Cardiac muscle cell (in vitro differentiated cells and primary cell): ENCODE data around the gene UMAD1. TPM values are rescaled to one million over a fixed set of nuclear protein-coding genes. Genes with fewer than 3 reads are reported as not detected.

Experiments
- DNase-seq, 2 donors: peaks; one replicate each; pipeline versions ENCODE4 v3.0.0 to v3.0.0-alpha.2; 2010 to 2017; ENCODE audit warnings: low read depth in 1 of 2, low spot score in 1 of 2
- H3K27ac ChIP-seq: fragments of 200-600 bp; sonication (generic); 2 replicates; pipeline ENCODE4 v1.5.1; 2016
- H3K27me3 ChIP-seq: fragments of 200-600 bp; sonication (generic); 2 replicates; pipeline ENCODE4 v1.6.0; 2016; ENCODE audit warnings: control low read depth
- H3K36me3 ChIP-seq: fragments of 200-600 bp; sonication (generic); 2 replicates; pipeline ENCODE4 v1.5.1; 2016; ENCODE audit warnings: control low read depth
- H3K4me1 ChIP-seq: fragments of 200-600 bp; sonication (generic); 2 replicates; pipeline ENCODE4 v1.8.1; 2017; ENCODE audit warnings: low read depth, mild to moderate bottlenecking, mixed run types
- H3K4me3 ChIP-seq: fragments of 200-600 bp; sonication (generic); 2 replicates; pipeline ENCODE4 v1.5.1; 2016; ENCODE audit warnings: mild to moderate bottlenecking
- H3K9me3 ChIP-seq: fragments of 200-600 bp; sonication (generic); 2 replicates; pipeline ENCODE4 v1.5.1; 2017; ENCODE audit warnings: low read depth, mild to moderate bottlenecking, control low read depth
- CTCF ChIP-seq: IDR thresholded peaks from 2 replicates; pipeline ENCODE4 v1.5.1; 2012; ENCODE audit warnings: low read depth, mild to moderate bottlenecking, low read length
- polyA plus RNA-seq: library from polyadenylated mRNA; unstranded; fragments of >200 nt; fragmentation: Nextera tagmentation; extraction: Ambion mirVana; gene quantifications from 2 replicates; pipeline ENCODE4 v1.2.1, GENCODE V29; 2016
- total RNA-seq: library from RNA; depleted of rRNA; stranded (reverse); fragments of >200 nt; gene quantifications from 2 replicates; pipeline ENCODE4 v1.2.3, GENCODE V29; 2016

UMAD1 gene
- total and polyA plus RNA-seq, 2 experiments from 2014 or later, result 8.2 to 12.9 TPM

GRCh38 chr7:7639847-7640220 lies 718 bp upstream of the UMAD1 start:
- peak overlapping the region; percentile 60 for H3K4me3 ChIP-seq
- H3K9me3 ChIP-seq, result no peaks in the 10 kb centered on the region
- H3K4me1 ChIP-seq, result peaks cover 7% of the 10 kb centered on the region
- no peaks in the 10 kb centered on the region for H3K27me3 ChIP-seq
- peak in 1 of 2 donors; percentile 24 for DNase-seq
- TF ChIP-seq CTCF, result no peak
- no peaks in the 10 kb centered on the region for H3K36me3 ChIP-seq
- no peak overlapping the region for H3K27ac ChIP-seq

- TF ChIP-seq CTCF, result no peak
- peak overlapping the region; percentile 60 for H3K4me3 ChIP-seq
- H3K4me1 ChIP-seq, result peaks cover 7% of the 10 kb centered on the region
- peak in 1 of 2 donors; percentile 26 for DNase-seq
- no peaks in the 10 kb centered on the region for H3K36me3 ChIP-seq
- no peaks in the 10 kb centered on the region for H3K27me3 ChIP-seq
- H3K27ac ChIP-seq, result peak overlapping the region; percentile 31
- H3K9me3 ChIP-seq, result no peaks in the 10 kb centered on the region
Measured at GRCh38 chr7:7641129-7641663, 644 bp downstream of the UMAD1 start.

- no peak overlapping the region for H3K4me3 ChIP-seq
Measured at GRCh38 chr7:7642081-7642480, 1.5 kb downstream of the UMAD1 start.

GRCh38 chr7:7647495-7648036 lies 7.0 kb downstream of the UMAD1 start:
- no peaks in the 10 kb centered on the region for H3K27me3 ChIP-seq
- H3K27ac ChIP-seq, result no peak overlapping the region
- TF ChIP-seq CTCF, result no peak
- H3K36me3 ChIP-seq, result no peaks in the 10 kb centered on the region
- no peak overlapping the region for H3K4me3 ChIP-seq
- no peaks in the 10 kb centered on the region for H3K9me3 ChIP-seq
- H3K4me1 ChIP-seq, result no peaks in the 10 kb centered on the region
- DNase-seq, result no peak

More at GRCh38 chr7:7642081-7642480, 1.5 kb downstream of the UMAD1 start:
- Histone ChIP-seq H3K27ac (no peak overlapping the region), H3K4me1 (peaks cover 7% of the 10 kb centered on the region), H3K36me3 (no peaks in the 10 kb centered on the region), H3K27me3 (no peaks in the 10 kb centered on the region), H3K9me3 (no peaks in the 10 kb centered on the region)
- TF ChIP-seq CTCF, result no peak
- no peak for DNase-seq

GRCh38 chr7:7650682-7651206 lies 10.2 kb downstream of the UMAD1 start:
- no peak for TF ChIP-seq CTCF
- no peak overlapping the region for H3K27ac ChIP-seq
- no peaks in the 10 kb centered on the region for H3K4me1 ChIP-seq

More at GRCh38 chr7:7650682-7651206, 10.2 kb downstream of the UMAD1 start:
- Histone ChIP-seq H3K36me3 (no peaks in the 10 kb centered on the region), H3K4me3 (no peak overlapping the region), H3K9me3 (no peaks in the 10 kb centered on the region), H3K27me3 (no peaks in the 10 kb centered on the region)
- no peak for DNase-seq
